Natural killer cell (primary cell): ENCODE data around the gene SLC5A2. TPM values are rescaled to one million over a fixed set of nuclear protein-coding genes. Genes with fewer than 3 reads are reported as not detected.

Experiments
- ATAC-seq, 3 donors: fragments of 150-1000 bp in 2 of 3; fragments of 200-7000 bp in 1 of 3; cut with Tn5 transposase; 1 replicate in 1 of 3; 2 replicates in 2 of 3; pipeline ENCODE4 v1.10.0; 2021; ENCODE audit warnings: mild to moderate bottlenecking in 2 of 3, moderate library complexity in 2 of 3
- DNase-seq, 2 donors: peaks; one replicate each; pipeline versions ENCODE4 v3.0.0 to v3.0.0-alpha.2; 2013 to 2021; ENCODE audit warnings: mixed read lengths in 1 of 2
- H3K27ac ChIP-seq: one replicate; pipeline ENCODE4 v1.5.1; 2013; ENCODE audit warnings: mild to moderate bottlenecking, low read length
- H3K27me3 ChIP-seq: one replicate; pipeline ENCODE4 v1.6.1; 2013; ENCODE audit warnings: low read length; ENCODE audit not compliant: control insufficient read depth, insufficient read depth
- H3K36me3 ChIP-seq: one replicate; pipeline ENCODE4 v1.6.1; 2013; ENCODE audit warnings: low read length; ENCODE audit not compliant: control insufficient read depth, insufficient read depth
- H3K4me1 ChIP-seq: one replicate; pipeline ENCODE4 v1.6.1; 2013; ENCODE audit warnings: low read length; ENCODE audit not compliant: control insufficient read depth, insufficient read depth
- H3K4me3 ChIP-seq: one replicate; pipeline ENCODE4 v1.5.1; 2013; ENCODE audit warnings: low read length
- H3K9me3 ChIP-seq: one replicate; pipeline ENCODE4 v1.6.1; 2013; ENCODE audit warnings: low read length; ENCODE audit not compliant: control insufficient read depth, insufficient read depth
- H3K27ac Mint-ChIP-seq, 2 donors: one replicate each; pipeline ENCODE4 v1.8.0; 2022; ENCODE audit warnings: mild to moderate bottlenecking in 2 of 2, mixed read lengths in 2 of 2, moderate library complexity in 1 of 2
- H3K27me3 Mint-ChIP-seq, 2 donors: one replicate each; pipeline ENCODE4 v1.8.0; 2022; ENCODE audit warnings: low read depth in 2 of 2, mixed read lengths in 2 of 2
- H3K36me3 Mint-ChIP-seq: one replicate; pipeline ENCODE4 v1.8.0; 2022; ENCODE audit warnings: mixed read lengths
- H3K4me1 Mint-ChIP-seq, 2 donors: one replicate each; pipeline ENCODE4 v1.8.0; 2022; ENCODE audit warnings: mixed read lengths in 2 of 2
- H3K4me3 Mint-ChIP-seq: one replicate; pipeline ENCODE4 v1.8.0; 2022; ENCODE audit warnings: mild to moderate bottlenecking, moderate library complexity, mixed read lengths
- H3K9me3 Mint-ChIP-seq, 2 donors: one replicate each; pipeline ENCODE4 v1.8.0; 2022; ENCODE audit warnings: mixed read lengths in 2 of 2
- CTCF ChIP-seq: fragments of 200-600 bp; IDR thresholded peaks from one replicate; pipeline ENCODE4 v1.8.0; 2022; ENCODE audit warnings: antibody characterized with exemption
- WGBS: methylation state at CpG from one replicate; pipeline ENCODE4 v1.1.7; 2013; ENCODE audit warnings: missing lambda C conversion rate; ENCODE audit not compliant: insufficient coverage; 5-methylcytosine and 5-hydroxymethylcytosine counted together
- intact Hi-C: fragments of 100-400 bp; cut with micrococcal nuclease; formaldehyde crosslinking; loops from one replicate; pipeline ENCODE4 v1.14.2; 2022
- total RNA-seq, 4 donors: library from RNA; stranded (reverse); fragments of 120-200 nt in 1 of 4; gene quantifications; one replicate each; pipeline versions ENCODE4 v1.2.3 to v1.2.4, GENCODE V29; 2013 to 2022

The SLC5A2 gene
- total RNA-seq, 3 donors from 2014 or later (not counting 1 experiment from before 2014, with no cell fraction given), result 0.20 to 0.96 TPM; not detected in 1

- H3K4me3 Mint-ChIP-seq, result no peak overlapping the region
- no peak overlapping the region for H3K27ac ChIP-seq
- H3K9me3 Mint-ChIP-seq, result no peaks in the 10 kb centered on the region
- no peaks in the 10 kb centered on the region for H3K4me1 ChIP-seq
- H3K27me3 Mint-ChIP-seq, result no peaks in the 10 kb centered on the region
- H3K9me3 ChIP-seq, result no peaks in the 10 kb centered on the region
- H3K27me3 ChIP-seq, result no peaks in the 10 kb centered on the region
- H3K27ac Mint-ChIP-seq, result no peak overlapping the region
- no peak for TF ChIP-seq CTCF
- H3K4me3 ChIP-seq, result no peak overlapping the region
- 94% methylated on average over 10 of the region's 10 CpGs for WGBS
- ATAC-seq (no peak), DNase-seq (no peak)
- peaks cover 4 to 7% of the 10 kb centered on the region in 2 donors for H3K4me1 Mint-ChIP-seq
- intact Hi-C loops, result loop anchor here (10.0 kb wide), 1 partner anchor 218 kb away; a partner anchor contains a TSS
- H3K36me3 ChIP-seq, result peaks cover 30% of the 10 kb centered on the region
- no peaks in the 10 kb centered on the region for H3K36me3 Mint-ChIP-seq
Observed at GRCh38 chr16:31496670-31497069, 13.7 kb downstream of the SLC5A2 start.

- H3K36me3 Mint-ChIP-seq, result no peaks in the 10 kb centered on the region
Observed at GRCh38 chr16:31498493-31498892, 15.6 kb downstream of the SLC5A2 start.

GRCh38 chr16:31499928-31500327 lies 17.0 kb downstream of the SLC5A2 start:
- intact Hi-C loops, result loop anchor here (10.0 kb wide), 1 partner anchor 215 kb away; a partner anchor contains a TSS
- Histone ChIP-seq H3K4me1 (no peaks in the 10 kb centered on the region), H3K4me3 (no peak overlapping the region), H3K36me3 (peaks cover 24% of the 10 kb centered on the region), H3K9me3 (no peaks in the 10 kb centered on the region), H3K27ac (no peak overlapping the region), H3K27me3 (no peaks in the 10 kb centered on the region)
- Mint-ChIP-seq H3K27me3 (no peaks in the 10 kb centered on the region), H3K4me1 (peaks cover 4 to 7% of the 10 kb centered on the region in 2 donors), H3K4me3 (no peak overlapping the region), H3K27ac (no peak overlapping the region), H3K9me3 (no peaks in the 10 kb centered on the region), H3K36me3 (no peaks in the 10 kb centered on the region)
- TF ChIP-seq CTCF, result no peak
- WGBS, result 96% methylated on average over 8 of the region's 8 CpGs
- DNase-seq (no peak), ATAC-seq (no peak)

More at GRCh38 chr16:31498493-31498892, 15.6 kb downstream of the SLC5A2 start:
- Mint-ChIP-seq H3K4me3 (no peak overlapping the region), H3K9me3 (no peaks in the 10 kb centered on the region), H3K27me3 (no peaks in the 10 kb centered on the region), H3K27ac (peak overlapping the region in 1 of 2 donors; percentile 16), H3K4me1 (peaks cover 4 to 7% of the 10 kb centered on the region in 2 donors)
- Histone ChIP-seq H3K9me3 (no peaks in the 10 kb centered on the region), H3K4me1 (no peaks in the 10 kb centered on the region), H3K27me3 (no peaks in the 10 kb centered on the region), H3K27ac (no peak overlapping the region), H3K36me3 (peaks cover 24% of the 10 kb centered on the region), H3K4me3 (no peak overlapping the region)
- TF ChIP-seq CTCF, result no peak
- DNase-seq (no peak), ATAC-seq (no peak)
- intact Hi-C loops, result loop anchor here (10.0 kb wide), 1 partner anchor 216 kb away; a partner anchor contains a TSS
- WGBS, result 95% methylated on average over 8 of the region's 8 CpGs
